Right ventricle myocardium inferior (tissue), 1 donor: Measurements from ENCODE around the gene GPATCH8. TPM values are rescaled to one million over a fixed set of nuclear protein-coding genes. Genes with fewer than 3 reads are reported as not detected.
"Not testable (repeated sequence)": the region's sequence is repeated elsewhere in the genome, so short reads cannot be mapped to it uniquely, and the experiment has no call there.

Experiments used
- ATAC-seq: fragments of 200-7000 bp; cut with Tn5 transposase; one replicate; pipeline ENCODE4 v1.9.1; 2020; ENCODE audit warnings: mild to moderate bottlenecking, moderate library complexity
- DNase-seq: peaks from one replicate; pipeline ENCODE4 v3.0.0; 2021; ENCODE audit errors: missing footprints
- intact Hi-C: fragments of 100-400 bp; cut with DNase I; formaldehyde crosslinking; loops from one replicate; pipeline ENCODE4 v1.11.0; 2022
- total RNA-seq: library from RNA; stranded (reverse); fragmentation: NEBNext Ultra II Directional; extraction: Animal tissue kit (Norgen Biotek cat#: 25700); gene quantifications from one replicate; pipeline ENCODE4 v1.2.1, GENCODE V29; 2021
- donor health status: DM: no; HTN: yes; CAD: no; lungs with severe emphysema.

The GPATCH8 gene
- total RNA-seq, 1 donor from 2014 or later, result 15.3 TPM

DNA sequence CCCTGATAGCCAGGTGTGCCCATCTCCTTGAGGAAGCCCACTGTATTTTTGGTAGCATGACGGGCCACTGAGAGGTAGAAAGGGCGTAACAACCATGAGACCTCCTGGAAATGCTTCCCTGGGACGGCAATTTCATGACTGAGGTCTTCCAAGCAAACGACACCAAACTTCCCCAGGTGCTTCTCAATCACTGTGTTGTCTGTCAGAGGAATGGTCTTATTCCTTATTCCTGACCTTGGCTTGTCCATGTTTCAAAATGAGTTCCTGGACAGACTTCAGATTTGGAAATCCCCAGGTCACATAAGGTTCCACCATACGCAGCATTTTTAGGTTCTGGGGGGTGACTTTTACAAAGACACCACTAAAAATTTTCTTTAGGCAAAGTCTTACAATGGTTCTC, 138.2 kb downstream of the GPATCH8 start:
- ATAC-seq, intact Hi-C loops, DNase-seq: not testable (repeated sequence)

DNA sequence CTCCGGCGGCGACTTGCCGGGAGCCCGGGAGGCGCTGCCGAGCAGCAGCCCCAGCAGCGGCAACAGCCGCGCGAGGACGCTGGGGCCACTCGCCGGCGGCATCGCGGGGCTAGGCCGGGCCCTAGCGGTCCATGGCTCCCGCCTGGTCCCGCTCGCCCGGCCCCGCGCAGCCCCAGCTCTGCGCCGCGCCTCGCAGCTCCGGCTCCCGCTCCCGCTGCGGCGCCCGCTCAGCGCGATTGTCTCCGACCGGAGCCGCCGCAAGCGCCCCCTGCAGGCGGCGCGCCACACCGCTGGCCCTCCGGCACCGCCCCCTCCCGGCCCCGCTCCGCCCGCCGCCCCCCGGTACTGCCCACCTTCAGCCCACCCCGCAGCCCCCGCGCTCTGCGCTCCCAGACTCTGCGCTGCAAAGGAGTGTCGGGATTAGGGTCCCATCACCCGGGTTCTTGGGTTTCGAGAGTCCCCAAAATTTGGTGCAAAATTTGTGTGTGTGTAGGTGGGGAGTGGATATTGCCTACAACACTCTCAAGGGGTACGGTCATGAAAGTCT, 139.5 kb downstream of the GPATCH8 start, which contains the start of gene FAM171A2:
FAM171A2 (minus strand) TSS at position 241 of the 547 bp plus-strand sequence; CDS start at position 102, 139 bp downstream.
- intact Hi-C loops, result no loop called here
- peak; percentile 79 for DNase-seq
- peak; percentile 81 for ATAC-seq

DNA sequence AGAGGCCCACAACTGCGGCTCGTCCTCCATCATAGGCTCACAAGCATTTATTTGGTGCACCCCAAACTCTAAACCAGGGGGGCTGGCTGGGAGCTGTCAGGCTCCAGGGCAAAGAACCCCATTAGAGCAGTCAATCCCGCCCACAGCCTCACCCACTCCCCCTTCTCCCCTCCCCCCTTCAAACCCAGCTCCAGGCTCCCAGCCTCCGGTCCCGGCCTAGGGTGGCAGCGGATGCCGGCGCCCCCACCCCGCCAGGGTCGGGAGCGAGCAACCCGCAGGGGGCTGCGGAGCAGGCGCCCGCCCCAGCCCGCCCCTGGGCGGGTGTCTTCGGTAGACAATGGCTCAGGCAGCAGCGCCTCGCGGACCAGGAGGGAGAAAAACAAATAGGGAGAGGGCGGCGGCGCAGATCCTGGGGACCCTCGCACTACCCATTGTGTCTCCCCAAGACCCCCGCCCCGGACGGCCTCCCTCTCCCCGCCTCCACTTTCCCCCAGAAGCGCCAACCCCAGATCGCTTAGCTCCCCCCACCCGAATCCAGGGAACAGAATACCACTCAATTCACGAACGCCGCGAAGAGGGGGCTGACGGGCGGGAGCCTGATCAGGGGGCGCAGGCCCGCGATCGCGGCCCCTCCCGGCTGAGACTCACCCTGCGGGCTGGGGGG, 140.1 kb downstream of the GPATCH8 start:
- intact Hi-C loops, result no loop called here
- ATAC-seq (peak; percentile 10), DNase-seq (peak; percentile 65)

DNA sequence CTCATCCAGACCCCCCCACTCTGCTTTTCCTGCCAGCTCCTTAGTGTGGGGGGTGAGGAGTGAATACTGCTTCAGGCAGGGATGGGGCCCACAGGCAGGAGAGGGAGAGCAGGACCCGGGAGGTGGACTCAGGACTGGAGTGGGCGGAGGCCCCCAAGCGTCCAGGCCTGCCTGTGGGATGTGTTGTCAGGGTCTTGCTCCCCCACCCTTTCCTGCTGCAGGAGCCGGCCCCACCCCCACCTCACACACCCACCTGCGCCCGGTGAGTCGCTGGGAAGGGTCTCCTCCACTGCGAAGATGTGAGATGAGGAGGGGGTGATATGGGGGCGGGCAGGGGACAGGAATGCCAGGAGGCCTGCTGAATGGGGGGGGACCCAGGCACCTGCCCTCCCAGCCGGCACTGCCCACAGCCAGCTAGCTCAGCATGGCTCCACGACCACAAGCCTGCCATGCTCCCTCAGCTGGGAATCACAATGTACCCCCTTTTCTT, 140.7 kb downstream of the GPATCH8 start:
- ATAC-seq (no peak), DNase-seq (peak; percentile 43)
- intact Hi-C loops, result no loop called here

DNA sequence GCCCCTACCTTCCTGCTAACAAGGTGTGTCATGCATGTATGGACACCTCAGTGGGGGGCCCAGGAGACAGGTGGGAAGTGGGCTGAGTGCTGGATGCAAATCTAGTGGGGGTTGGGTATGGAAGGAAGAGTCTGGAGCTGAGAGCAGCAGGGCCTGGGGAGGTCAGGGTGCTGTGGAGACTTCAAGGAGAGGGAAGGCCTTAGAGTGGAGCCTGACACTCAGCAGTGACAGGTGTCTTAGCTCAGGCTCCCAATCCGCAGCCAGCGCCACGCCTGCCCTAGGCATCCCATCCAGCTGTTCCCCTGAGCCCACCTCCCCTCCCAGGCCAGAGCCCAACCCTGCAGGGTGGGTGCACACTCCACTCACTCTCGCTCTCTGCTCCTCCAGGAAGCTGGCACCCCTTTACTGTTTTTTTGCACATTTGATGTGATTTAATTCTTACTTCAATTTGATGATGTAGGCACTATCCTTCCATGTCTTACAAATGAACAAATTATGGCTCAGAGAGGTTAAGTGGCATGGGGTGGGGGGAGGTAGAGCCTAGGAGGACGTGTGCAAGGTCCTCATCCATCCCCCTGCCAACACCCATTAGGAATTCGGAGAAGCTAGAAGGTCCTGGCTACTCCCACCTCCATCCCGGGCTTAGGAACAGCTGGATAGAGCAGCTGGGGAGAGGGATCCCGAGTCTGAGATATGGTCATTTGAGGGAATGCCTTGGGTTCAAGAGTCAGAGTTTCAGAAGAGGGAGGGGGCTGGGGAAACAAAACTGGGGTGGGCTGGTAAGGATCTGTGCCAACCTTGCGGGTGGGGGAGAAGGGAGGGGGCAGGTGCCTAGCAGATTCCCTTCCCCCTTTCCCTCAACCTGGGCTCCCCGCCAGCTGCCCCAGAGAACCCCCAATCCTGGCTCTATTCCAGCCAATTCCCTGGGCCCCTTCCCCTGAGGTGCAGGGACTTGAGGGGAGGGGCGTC, 141.6 kb downstream of the GPATCH8 start:
- peak; percentile 25 for DNase-seq
- ATAC-seq, result no peak
- intact Hi-C loops, result no loop called here

DNA sequence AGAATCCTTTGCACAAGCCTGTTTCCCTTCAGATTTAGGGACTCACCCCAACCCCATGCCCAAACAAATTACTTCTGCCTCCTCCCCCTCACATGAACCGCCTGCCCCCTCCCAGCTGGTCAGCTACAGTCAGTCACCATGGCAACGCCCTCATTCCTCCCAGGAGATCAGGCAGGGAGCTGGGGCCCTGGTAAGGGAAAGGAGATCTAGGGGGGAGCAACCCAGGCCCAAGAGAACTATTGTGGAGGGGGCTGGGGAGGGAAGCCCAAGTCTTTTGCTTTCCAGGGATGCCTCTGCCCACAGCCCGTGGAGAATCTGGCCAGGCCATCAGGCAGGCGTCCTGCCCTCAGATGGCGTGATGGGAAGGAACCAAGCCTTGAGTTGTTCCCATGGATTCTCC, 142.4 kb downstream of the GPATCH8 start:
- intact Hi-C loops, result no loop called here
- ATAC-seq, result no peak
- DNase-seq, result peak; percentile 37

DNA sequence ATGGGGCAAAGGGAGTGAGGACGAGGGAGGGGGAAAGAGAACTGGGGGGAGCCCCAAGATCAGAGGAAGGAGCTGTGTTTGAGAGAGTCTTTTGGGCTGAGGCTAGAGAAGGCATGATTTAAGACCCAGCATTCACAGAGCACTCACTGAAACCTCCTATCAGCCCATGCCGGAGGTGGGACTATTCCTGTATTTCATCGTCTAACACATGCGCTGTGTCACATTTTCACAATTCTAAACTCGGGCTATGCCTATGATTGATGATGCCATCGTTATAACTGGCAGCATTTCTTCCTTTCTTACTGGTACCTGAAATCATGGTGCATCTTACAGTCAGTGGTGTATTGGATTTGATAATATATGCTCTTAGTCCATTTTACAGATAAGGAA, 143.1 kb downstream of the GPATCH8 start:
- ATAC-seq (no peak), DNase-seq (no peak)
- intact Hi-C loops, result no loop called here

DNA sequence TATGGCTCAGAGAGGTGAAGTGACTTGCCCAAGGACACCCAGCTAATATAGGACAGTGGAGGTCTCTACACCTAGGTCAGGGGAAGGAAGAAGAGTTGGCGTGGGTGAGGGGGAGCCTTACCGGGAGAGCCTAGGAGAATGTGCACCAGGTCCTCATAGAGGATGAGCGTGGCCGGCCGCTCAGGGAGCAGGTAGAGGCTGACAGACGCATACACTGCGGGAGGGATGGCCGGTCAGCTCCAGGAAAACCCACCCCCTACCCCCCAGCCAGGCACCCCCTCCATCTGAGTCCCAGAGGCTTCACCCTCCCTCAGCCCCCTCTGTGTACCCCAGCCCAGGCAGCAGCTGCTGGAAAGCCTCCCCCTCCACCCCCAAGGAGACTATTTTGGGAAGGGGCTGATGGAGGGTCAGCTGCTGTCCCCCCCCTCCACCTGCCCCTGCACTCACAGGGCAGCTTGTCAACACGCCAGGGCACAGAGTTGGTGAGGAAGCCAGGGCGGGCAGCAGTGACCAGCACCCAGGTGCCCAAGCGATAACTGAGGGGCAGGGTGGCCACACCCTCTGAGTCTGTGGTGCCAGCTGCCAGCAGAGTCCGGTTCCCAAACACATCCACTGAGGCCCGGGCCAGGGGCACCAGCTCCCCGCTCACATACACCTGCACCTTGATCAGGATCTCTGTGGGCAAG, 143.6 kb downstream of the GPATCH8 start:
- ATAC-seq, result no peak
- peak; percentile 45 for DNase-seq
- intact Hi-C loops, result no loop called here

DNA sequence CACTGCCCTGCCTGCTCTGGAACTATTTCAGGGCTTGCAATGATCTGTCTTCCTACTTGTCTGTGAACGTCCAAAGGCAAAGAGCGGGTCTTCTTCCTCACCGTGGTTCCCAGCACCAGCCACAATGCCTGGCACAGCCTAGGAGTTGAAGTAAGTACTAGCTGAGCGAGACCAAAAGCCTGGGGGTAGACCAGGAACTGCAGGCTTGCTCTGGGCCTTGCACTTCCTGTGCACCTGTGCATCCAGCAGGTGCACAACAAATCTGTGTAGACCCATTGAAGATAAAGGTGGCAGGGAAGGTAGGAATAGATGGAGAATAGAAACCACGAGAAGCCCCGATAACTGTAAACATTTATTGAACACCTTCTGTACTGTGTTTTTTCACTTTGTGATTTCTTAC, 144.2 kb downstream of the GPATCH8 start:
- ATAC-seq (no peak), DNase-seq (peak; percentile 4)
- intact Hi-C loops, result no loop called here

DNA sequence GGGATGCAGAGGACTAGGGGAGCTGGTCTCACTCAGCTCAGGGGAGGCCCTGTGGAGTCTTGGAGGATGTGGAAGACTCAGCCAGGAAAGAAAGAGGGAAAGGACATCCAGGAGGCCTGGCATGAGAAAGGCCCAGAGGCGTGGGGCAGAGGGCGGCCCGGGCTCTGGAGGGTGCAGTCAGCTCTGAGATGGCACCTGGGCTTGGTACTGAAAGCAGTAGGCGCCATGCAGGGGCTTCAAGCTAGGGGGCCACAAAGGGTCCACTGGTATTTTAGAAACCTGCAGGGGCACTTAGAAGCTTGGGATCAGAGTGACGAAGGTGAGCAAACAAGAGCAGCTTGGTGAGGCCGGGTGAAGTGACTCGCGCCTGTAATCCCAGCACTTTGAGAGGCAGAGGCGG, 145.1 kb downstream of the GPATCH8 start:
- DNase-seq (peak; percentile 5), ATAC-seq (no peak)
- intact Hi-C loops, result no loop called here

DNA sequence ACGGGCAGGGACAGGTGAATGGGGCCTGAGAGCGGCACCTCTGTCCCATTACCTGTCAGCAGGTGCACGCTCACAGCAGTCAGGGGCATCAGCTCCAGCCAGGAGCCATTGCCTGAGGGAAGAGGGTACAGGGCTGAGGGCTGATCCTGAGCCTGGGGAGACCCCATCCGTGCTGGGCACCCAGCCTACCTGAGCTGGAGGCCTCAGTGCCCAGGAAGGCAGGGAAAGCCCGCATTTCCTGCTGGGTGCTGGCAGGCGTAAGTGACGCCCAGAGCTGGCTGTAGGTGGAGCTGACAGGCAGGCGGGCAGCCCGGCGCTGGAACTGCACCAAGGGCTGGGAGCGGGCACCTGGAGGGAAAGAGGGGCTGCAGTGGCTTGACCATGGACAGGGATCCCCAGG, 147.0 kb downstream of the GPATCH8 start:
- peak; percentile 54 for DNase-seq
- intact Hi-C loops, result no loop called here
- ATAC-seq, result no peak

DNA sequence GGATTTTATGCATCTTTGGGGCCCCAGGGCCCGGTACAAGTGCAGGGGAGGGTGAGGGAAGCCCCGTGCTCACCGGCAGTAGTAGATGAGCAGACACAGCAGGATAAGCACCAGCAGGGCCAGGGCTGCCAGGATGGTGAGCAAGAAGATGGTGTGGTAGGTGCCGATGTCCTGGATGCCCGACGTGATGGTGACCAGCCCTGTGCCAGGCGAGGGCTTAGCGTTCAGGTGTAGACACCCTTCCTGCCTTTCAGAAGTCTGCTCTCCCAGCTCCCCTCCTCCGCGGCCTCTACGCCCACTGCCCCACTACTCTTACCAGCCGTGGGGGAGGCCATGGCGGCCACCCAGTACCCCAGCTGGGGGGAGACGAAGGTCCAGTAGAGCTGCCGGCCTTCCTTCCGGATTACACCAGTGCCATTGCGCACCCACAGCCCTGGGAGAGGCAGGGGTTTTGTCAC, 147.5 kb downstream of the GPATCH8 start:
- DNase-seq, result peak; percentile 63
- ATAC-seq, result no peak
- intact Hi-C loops, result no loop called here

DNA sequence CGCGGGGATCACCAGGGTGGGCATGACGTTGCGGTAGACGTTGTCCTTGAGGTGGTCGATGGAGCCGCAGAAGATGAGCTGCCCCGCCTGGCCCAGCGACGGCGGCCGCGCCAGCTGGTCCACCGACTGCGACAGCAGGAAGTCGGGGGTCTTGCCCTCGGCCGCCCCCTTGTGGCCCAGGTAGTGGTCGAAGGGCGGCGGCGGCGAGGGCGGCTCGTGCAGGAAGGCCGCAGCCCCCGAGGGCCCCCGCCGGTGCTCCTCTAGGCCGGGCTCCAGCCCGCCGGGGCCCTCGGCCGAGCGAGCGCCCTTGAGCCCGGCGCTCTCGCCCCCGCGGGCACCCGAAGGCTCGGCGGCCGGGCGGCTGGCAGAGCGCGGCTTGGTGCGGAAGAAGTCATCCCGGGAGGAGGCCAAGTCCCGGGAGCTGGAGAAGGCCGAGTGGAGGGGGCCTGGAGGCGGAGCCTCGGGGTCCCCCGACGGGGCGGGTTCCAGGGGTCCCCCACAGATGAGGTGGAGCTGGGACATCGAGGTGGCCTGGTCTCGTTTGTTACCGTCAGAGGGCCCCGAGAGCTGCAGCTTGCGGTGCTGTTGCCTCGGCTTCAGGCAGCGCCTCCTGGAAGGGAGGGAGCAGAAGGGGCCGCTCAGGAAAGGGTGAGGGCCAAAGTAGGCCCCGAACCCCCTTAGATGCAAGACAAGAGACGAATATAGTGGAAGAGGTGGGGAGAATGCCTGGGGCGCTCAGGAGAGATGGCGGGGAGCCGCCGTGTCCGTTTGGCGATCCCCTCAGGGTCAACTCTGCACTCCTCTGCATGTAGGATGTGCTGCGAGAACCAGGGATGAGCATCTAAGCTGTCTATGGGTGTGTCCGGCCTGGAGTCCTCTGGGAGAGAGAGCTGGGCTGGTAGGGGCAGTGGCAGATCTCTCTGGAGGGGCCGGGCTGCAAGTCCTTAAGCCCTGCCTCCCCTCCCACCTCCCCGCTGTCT, 148.3 kb downstream of the GPATCH8 start:
- DNase-seq (peak; percentile 74), ATAC-seq (no peak)
- intact Hi-C loops, result no loop called here

DNA sequence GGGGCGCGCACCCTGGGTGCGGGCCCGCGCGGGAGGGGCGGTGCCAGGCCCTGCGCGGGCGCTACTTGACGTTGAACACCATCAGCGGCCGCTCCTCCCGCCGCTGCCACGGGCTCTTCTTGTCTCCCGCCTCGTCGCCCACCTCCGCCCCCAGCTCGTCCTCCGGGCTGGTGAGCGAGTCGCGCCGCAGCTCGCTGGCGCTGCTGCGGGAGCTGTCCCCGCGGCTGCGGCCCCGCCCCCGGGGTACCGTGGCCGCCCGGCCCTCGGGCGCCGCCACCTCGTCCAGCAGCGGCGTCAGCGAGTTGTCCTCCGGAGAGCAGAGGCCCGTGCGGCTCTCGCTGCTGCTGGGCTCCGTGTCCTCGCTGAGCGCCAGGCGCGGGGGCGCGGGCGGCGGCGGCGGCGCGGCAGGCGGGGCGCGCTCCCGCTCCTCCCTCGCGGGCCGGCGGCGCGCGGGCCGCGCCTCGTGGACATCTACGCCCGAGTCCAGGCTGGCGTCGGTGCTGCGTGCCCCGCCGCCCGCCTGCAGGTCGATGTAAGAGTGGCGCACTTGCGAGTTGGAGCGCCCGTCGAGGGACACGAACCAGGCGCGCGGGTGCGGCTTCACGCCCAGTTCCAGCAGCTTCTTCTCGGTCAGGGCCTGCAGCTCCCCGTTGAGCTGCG, 149.4 kb downstream of the GPATCH8 start:
- DNase-seq, result peak; percentile 76
- intact Hi-C loops, result no loop called here
- peak; percentile 30 for ATAC-seq

DNA sequence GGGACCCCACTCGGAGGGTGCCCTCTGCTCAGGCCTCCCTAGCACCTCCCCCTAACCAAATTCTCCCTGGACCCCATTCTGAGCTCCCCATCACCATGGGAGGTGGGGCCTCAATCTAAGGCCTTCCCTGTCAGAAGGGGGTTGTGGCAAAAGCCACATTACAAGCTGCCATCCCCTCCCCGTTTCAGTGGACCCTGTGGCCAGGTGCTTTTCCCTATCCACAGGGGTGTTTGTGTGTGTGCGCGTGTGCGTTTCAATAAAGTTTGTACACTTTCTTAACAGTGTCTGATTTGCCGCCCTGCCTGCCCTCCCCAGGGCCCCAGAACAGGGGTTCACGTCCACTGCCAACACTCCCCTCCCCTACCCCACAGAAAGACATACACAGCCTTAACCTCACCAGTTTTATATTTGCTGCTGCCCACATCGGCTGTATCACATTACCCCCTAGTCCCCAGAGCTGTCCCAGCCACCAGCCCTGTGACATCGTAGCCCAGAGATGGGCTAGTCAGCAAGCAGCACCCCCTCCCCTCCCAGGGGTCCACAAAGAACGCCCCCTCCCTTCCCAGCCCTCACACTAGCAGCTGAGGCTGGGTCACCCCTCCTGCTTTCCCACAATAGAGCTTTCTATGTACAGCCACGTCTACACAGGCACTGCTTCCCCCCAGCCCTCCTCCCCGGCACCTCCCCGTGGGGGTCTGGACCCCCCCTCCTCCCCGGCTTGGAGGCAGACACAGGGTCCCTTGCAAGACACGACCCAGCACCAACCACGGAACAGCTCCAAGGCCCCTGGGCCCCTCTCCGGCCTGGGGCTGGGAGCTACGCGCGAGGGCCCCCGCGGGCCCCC, 150.2 kb downstream of the GPATCH8 start:
- DNase-seq (peak; percentile 45), ATAC-seq (no peak)
- intact Hi-C loops, result no loop called here
